ENCODE measurements around the gene DDHD1. TPM values are rescaled to one million over a fixed set of nuclear protein-coding genes. Genes with fewer than 3 reads are reported as not detected.
"Not testable (repeated sequence)": the region's sequence is repeated elsewhere in the genome, so short reads cannot be mapped to it uniquely, and the experiment has no call there.

DDHD1 gene
- total RNA-seq, 4 donors from 2014 or later, result 4.4 to 10.1 (median 6.8) TPM

DNA sequence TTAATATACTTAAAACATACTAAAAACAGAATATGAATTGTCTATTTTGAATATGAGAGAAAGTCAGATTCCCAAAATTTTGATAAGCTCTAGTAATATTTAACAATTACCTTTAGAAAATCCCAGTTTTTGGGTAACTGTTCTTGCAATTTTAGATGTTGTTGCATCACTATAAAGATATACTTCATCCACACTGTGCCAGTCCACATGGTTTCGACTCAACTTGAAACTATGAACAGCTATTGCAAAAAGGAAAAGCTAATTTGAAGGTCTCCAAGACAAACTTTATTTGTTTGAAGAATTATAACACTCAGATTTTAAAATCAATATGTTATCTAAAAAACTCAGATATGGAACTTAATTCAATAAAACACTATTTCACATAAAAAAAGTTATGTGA lies 59.9 kb downstream of the DDHD1 start:
- no peak overlapping the region for H3K4me3 ChIP-seq
- TF ChIP-seq, protein P1, sequence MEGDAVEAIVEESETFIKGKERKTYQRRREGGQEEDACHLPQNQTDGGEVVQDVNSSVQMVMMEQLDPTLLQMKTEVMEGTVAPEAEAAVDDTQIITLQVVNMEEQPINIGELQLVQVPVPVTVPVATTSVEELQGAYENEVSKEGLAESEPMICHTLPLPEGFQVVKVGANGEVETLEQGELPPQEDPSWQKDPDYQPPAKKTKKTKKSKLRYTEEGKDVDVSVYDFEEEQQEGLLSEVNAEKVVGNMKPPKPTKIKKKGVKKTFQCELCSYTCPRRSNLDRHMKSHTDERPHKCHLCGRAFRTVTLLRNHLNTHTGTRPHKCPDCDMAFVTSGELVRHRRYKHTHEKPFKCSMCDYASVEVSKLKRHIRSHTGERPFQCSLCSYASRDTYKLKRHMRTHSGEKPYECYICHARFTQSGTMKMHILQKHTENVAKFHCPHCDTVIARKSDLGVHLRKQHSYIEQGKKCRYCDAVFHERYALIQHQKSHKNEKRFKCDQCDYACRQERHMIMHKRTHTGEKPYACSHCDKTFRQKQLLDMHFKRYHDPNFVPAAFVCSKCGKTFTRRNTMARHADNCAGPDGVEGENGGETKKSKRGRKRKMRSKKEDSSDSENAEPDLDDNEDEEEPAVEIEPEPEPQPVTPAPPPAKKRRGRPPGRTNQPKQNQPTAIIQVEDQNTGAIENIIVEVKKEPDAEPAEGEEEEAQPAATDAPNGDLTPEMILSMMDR (IDR thresholded peaks at IDR 0.05 in 4 of 5, conservative IDR thresholded peaks at IDR 0.05 in 1 of 5), result no peak
- no peak for TF ChIP-seq POLR2A (IDR thresholded peaks at IDR 0.05)
- intact Hi-C loops (cut with DNase I; ENCODE audit: low total_unique reads) (no loop called here), in situ Hi-C loops (cut with MboI; ENCODE audit: low sequenced_read_pairs in 4 of 4) (no loop called here)
- ATAC-seq, result no peak
- H3K27me3 ChIP-seq, result no peaks in the 10 kb centered on the region
- peaks cover 0 to 6% of the 10 kb centered on the region in 2 donors for H3K36me3 ChIP-seq
- no peak for DNase-seq
- H3K9me3 ChIP-seq, result no peaks in the 10 kb centered on the region
- no peak overlapping the region for H3K27ac ChIP-seq
- no peaks in the 10 kb centered on the region for H3K4me1 ChIP-seq

DNA sequence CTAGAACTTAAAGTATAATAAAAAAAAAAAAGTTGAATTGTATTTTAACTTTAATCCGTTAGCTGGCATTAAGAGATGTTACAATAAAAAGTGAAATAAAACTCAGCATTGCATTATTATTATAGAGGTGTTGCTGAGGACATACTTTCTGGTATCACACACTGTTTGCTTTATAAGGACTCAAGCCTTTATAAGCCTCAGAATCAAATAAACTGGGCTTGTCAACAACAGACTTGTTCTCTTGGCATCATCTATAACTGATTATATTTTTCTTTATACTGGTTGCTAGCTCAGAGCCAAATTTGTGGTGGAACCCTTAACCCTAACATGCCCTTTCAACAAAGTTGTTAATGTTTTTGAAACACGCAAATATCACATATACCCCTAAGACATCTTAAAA lies 62.3 kb downstream of the DDHD1 start:
- Histone ChIP-seq H3K27me3 (no peaks in the 10 kb centered on the region), H3K4me3 (no peak overlapping the region), H3K4me1 (no peaks in the 10 kb centered on the region), H3K27ac (no peak overlapping the region), H3K9me3 (no peaks in the 10 kb centered on the region), H3K36me3 (peaks cover 0 to 6% of the 10 kb centered on the region in 2 donors)
- ATAC-seq (no peak), DNase-seq (no peak)
- in situ Hi-C loops (cut with MboI; ENCODE audit: low sequenced_read_pairs in 4 of 4), result no loop called here
- TF ChIP-seq POLR2A (IDR thresholded peaks at IDR 0.05), result no peak
- TF ChIP-seq, protein P1 (IDR thresholded peaks at IDR 0.05 in 4 of 5, conservative IDR thresholded peaks at IDR 0.05 in 1 of 5), result no peak
- intact Hi-C loops (cut with DNase I; ENCODE audit: low total_unique reads), result no loop called here

DNA sequence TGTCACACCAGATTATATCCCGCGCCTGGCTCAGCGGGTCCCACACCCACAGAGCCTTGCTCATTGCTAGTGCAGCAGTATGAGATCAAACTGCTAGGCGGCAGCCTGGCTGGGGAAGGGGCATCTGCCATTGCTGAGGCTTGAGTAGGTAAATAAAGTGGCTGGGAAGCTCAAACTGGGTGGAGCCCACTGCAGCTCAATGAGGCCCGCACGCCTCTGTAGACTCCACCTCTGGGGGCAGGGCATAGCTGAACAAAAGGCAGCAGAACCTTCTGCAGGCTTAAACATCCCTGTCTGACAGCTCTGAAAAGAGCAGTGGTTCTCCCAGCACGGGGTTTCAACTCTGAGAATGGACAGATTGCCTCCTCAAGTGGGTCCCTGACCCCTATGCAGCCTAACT lies 68.2 kb downstream of the DDHD1 start:
- H3K4me3 ChIP-seq; in situ Hi-C loops (cut with MboI; ENCODE audit: low sequenced_read_pairs in 4 of 4); H3K27ac ChIP-seq; H3K27me3 ChIP-seq; DNase-seq; intact Hi-C loops (cut with DNase I; ENCODE audit: low total_unique reads); ATAC-seq; H3K9me3 ChIP-seq; H3K36me3 ChIP-seq; H3K4me1 ChIP-seq: not testable (repeated sequence)

DNA sequence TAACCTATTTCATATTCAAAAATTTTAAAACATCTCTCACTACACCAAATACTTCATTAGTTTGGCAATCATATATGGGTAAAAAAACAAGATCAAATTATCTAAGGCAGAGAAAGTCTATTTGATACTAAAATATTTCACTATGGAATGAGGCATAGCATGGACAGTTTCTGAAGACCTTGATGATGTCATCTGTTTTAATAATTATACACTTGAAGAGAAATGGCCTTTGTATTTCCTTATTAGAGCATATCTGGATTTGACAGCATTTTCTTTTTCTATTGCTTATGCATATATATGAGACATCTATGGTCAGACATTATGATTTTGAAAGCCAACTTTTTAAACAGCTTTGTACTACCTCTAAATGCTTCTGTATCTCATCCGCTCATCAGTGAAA lies 88.6 kb downstream of the DDHD1 start:
- no peaks in the 10 kb centered on the region for H3K36me3 ChIP-seq
- no peak overlapping the region for H3K4me3 ChIP-seq
- in situ Hi-C loops (cut with MboI; ENCODE audit: low sequenced_read_pairs in 4 of 4), result no loop called here
- ATAC-seq (no peak), DNase-seq (no peak)
- no peak for TF ChIP-seq POLR2A (IDR thresholded peaks at IDR 0.05)
- TF ChIP-seq, protein P1 (IDR thresholded peaks at IDR 0.05 in 4 of 5, conservative IDR thresholded peaks at IDR 0.05 in 1 of 5), result no peak
- H3K4me1 ChIP-seq, result no peaks in the 10 kb centered on the region
- no peak overlapping the region for H3K27ac ChIP-seq
- H3K27me3 ChIP-seq, result no peaks in the 10 kb centered on the region
- H3K9me3 ChIP-seq, result no peaks in the 10 kb centered on the region
- intact Hi-C loops (cut with DNase I; ENCODE audit: low total_unique reads), result no loop called here

GRCh38 chr14:53062856-53063255 lies 90.3 kb downstream of the DDHD1 start:
- ATAC-seq (no peak), DNase-seq (no peak)
- TF ChIP-seq, protein P1 (IDR thresholded peaks at IDR 0.05 in 4 of 5, conservative IDR thresholded peaks at IDR 0.05 in 1 of 5), result no peak
- no peak for TF ChIP-seq POLR2A (IDR thresholded peaks at IDR 0.05)
- Histone ChIP-seq H3K4me3 (no peak overlapping the region), H3K4me1 (no peaks in the 10 kb centered on the region), H3K9me3 (no peaks in the 10 kb centered on the region), H3K27ac (no peak overlapping the region), H3K36me3 (no peaks in the 10 kb centered on the region), H3K27me3 (no peaks in the 10 kb centered on the region)
- in situ Hi-C loops (cut with MboI; ENCODE audit: low sequenced_read_pairs in 4 of 4), result no loop called here
- intact Hi-C loops (cut with DNase I; ENCODE audit: low total_unique reads), result no loop called here
